ENCODE data around the gene MYL10. TPM values are rescaled to one million over a fixed set of nuclear protein-coding genes. Genes with fewer than 3 reads are reported as not detected.
A peak's percentile ranks its signal among the peaks of the same experiment; 100 is the strongest.
"Not testable (repeated sequence)": the region's sequence is repeated elsewhere in the genome, so short reads cannot be mapped to it uniquely, and the experiment has no call there.

The MYL10 gene
- total RNA-seq, 1 experiment from 2014 or later: not detected

DNA sequence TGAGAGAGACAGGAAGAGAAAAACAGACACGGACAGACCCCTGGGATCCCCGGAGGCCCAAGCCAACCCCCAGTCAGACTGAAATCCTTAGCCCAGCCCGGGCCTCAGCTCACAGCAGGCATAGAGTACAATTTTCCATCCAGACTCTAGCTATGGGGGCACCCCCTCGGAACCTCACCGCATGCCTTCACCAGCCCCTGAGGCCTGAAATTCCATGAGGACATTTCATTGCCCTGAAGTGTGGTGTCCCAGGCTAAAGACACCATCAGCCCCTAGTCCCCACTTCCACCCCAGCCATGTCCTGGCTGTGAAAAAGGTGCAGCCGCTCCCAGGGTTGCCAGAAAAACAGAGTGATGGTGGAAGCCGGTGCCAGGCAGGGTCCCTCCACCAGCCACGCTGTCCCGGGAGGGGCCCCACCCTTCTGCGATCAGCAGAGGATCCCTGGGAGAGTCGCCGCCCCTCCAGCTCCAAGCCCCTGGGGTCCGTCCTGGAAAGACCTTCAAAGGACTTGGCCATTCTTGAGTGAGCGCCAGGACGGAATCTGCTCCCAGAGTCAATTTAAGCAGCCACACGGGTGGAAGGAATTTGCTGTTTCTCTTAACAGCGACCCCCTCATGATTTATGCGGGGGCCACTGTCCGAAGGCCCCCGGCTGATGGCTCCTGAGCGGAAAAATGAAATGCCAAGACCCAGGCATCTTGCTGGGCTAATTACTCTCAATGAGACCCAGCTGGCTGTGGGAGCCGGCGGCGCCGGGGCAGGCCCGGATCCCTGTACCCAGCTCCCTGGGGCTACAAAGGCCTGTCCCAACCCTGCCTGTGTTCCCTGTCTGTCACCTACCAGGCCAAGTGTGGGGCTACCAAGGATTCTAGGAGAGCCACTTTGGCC, 23.2 kb downstream of the MYL10 start:
- in situ Hi-C loops (cut with HindIII; ENCODE audit: low pct_unique_long_range_greater_than_20kb, low sequenced_read_pairs): no loop called here
- DNase-seq (ENCODE audit: low read depth, low spot score): no peak

GRCh38 chr7:101604934-101605332, 24.2 kb downstream of the MYL10 start:
- DNase-seq (ENCODE audit: low read depth, low spot score); in situ Hi-C loops (cut with HindIII; ENCODE audit: low pct_unique_long_range_greater_than_20kb, low sequenced_read_pairs): not testable (repeated sequence)

DNA sequence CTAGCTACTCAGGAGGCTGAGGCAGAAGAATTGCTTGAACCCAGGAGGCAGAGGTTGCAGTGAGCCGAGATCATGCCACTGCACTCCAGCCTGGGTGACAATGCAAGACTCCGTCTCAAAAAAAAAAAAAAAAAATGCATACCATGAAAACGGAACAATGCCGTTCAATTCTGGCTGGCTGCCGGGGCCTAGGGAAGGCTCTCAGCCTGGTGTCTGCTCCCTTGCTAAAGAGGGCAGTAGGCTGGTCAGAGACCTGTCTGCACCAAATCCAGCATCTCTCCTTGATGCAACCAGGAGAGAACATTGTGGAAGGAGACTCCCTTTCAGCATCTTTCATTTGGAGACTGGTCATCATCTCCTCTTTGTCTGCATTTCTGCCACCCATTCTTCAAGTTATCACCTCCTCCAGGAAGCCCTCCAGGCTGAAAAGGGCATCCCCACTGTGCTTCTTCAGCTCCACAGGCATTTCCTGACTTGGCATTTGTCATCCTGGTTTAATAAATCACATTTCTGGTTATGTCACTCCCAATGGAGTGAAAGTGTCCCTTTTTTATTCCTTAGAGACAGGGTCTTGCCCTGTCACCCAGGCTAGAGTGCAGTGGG, 24.7 kb downstream of the MYL10 start:
- no peak for DNase-seq (ENCODE audit: low read depth, low spot score)
- in situ Hi-C loops (cut with HindIII; ENCODE audit: low pct_unique_long_range_greater_than_20kb, low sequenced_read_pairs): no loop called here

DNA sequence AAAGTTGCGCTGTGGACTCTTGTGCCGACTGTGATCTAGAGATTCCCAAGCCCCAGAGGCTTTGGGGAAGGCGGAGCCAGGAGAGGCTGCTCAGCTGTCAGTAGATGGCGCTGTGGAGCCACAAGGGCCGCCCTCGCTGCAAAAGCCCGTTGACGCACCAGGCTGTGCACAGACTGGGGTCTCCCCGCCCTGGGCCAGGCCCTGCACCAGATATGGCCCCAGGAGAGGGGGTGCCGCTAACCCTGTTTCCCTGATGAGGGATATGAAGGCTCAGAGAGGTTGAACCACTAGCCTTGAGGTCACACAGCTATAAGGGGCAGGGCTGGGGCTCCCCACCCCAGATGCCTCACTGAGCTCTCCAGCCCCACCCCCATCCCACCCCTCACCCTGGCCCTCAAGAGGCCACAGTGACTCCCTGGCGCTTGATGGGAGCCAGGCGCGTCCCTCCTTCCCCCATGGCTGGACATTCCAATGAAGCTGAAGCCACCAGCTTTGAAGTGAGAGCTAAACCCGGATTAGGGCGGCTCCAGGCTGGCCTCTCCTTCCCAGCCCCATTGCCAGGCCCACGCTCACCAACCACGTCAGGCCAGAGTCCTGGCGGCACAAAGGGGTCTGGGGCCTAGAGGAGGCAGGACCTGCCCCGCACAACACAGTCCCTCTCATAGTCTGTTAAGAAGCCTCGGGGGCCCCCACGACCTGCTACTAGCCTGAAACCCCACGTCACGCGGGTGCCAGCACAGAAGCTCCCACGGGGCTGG, 26.4 kb downstream of the MYL10 start:
- in situ Hi-C loops (cut with HindIII; ENCODE audit: low pct_unique_long_range_greater_than_20kb, low sequenced_read_pairs): no loop called here
- DNase-seq (ENCODE audit: low read depth, low spot score): peak; percentile 89

- DNase-seq (ENCODE audit: low read depth, low spot score): no peak
- in situ Hi-C loops (cut with HindIII; ENCODE audit: low pct_unique_long_range_greater_than_20kb, low sequenced_read_pairs): no loop called here
Observed at GRCh38 chr7:101602082-101602481, 27.0 kb downstream of the MYL10 start.

DNA sequence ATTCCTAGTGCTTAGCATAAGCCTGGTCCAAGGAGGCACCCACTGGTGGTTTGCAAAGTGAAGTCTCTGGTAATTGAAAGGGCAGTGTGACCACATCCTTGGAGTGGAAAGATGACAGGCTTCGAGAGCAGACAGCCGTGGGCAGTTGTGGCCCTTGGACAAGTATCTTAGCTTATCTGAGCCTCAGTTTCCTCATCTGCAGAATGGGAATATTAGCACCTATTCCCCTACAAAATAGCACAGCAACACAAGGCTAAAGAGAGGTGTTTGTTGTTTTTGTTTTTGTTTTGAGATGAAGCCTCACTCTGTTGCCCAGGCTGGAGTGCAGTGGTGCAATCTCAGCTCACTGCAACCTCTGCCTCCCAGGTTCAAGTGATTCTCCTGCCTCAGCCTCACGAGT, 29.3 kb downstream of the MYL10 start:
- DNase-seq (ENCODE audit: low read depth, low spot score): no peak
- in situ Hi-C loops (cut with HindIII; ENCODE audit: low pct_unique_long_range_greater_than_20kb, low sequenced_read_pairs): no loop called here

DNA sequence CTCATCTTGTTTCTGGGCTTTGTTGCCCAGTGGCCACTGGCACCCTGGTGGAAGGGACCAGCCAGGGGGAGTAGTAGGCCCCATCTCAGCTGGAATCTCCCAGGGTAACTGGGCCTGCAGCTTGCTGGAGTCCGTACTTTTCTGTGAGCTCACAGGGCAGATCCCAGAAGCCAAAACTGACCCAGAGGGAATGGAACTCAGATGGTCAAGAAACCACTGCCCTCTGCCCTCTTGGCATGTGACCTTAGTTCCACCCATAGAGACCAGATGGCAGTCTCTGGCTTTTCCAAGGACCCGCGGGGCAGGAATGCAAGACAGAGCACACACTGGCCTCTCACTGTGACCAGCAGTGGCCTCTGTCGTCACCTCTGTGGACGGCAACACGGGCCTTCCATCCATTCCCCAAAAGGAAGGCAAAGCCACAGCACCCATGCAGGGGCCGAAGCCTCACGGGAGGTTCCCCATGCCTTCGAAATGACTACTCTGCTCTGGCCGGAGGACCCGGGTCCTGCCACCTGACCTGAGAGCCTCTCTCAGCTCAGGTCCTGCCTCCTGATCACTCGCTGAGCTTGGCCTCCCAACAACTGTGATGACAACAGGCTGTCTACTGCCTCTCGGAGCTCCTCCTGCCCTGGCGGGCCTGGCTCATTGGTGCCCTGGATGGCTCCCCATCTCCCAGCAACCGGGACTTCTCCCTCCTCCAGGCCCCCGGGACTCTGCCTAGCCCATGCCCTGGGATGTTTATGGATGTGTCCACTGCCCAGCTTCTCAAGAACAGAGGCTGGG, 29.9 kb downstream of the MYL10 start:
- in situ Hi-C loops (cut with HindIII; ENCODE audit: low pct_unique_long_range_greater_than_20kb, low sequenced_read_pairs): no loop called here

DNA sequence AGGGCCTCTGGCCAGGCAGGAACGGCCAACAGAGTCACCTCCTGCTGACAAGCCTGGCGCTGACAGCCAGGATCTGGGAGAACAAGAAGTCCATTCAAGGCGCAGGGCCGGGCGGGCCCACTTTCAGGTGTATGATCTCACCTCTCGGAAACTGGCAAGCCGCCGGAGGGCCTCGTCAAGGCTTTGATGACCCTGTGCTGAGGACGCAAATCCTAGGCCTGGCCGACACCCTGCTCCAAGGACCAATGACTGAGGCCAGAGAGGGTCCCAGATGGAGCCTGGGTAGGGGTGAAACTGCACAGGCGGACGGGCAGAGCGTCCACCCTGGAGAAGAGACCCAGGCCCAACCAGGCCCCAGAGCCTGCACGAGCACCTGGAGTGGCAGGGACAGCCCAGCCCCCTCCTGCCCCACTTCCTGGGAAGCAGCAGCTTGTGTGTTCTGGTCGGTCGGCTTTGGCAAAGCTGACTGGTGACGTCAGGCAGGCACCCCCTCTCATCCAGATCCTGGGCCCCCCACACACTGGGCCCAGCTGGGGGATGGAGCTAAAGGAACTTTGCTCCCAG, 30.6 kb downstream of the MYL10 start:
- in situ Hi-C loops (cut with HindIII; ENCODE audit: low pct_unique_long_range_greater_than_20kb, low sequenced_read_pairs): no loop called here
- DNase-seq (ENCODE audit: low read depth, low spot score): no peak

More for the DNA sequence above, 29.9 kb downstream of the MYL10 start:
- no peak for DNase-seq (ENCODE audit: low read depth, low spot score)

DNA sequence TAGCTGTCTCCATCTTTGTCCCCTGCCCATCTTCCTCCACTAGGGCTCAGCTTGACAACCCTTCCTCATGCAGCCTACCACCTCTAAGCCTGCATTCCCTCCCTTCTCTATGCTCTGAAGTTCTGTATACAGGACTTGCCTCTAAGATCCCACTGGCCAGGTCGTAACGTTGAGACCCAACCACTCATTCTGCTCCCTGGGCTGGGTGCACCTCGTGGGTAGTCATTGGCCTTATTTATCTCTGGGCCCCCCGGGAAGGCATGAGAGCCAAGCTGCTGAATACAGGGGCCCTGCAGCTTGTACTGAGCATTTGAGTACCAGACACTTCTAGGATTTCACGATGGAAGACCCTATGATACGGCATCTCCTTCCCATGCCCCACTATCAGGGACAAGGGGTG, 31.2 kb downstream of the MYL10 start:
- no peak for DNase-seq (ENCODE audit: low read depth, low spot score)
- in situ Hi-C loops (cut with HindIII; ENCODE audit: low pct_unique_long_range_greater_than_20kb, low sequenced_read_pairs): no loop called here

GRCh38 chr7:101596898-101597297, 32.2 kb downstream of the MYL10 start:
- in situ Hi-C loops (cut with HindIII; ENCODE audit: low pct_unique_long_range_greater_than_20kb, low sequenced_read_pairs): no loop called here
- no peak for DNase-seq (ENCODE audit: low read depth, low spot score)

- in situ Hi-C loops (cut with HindIII; ENCODE audit: low pct_unique_long_range_greater_than_20kb, low sequenced_read_pairs): no loop called here
- no peak for DNase-seq (ENCODE audit: low read depth, low spot score)
Observed at GRCh38 chr7:101595766-101596537, 33.1 kb downstream of the MYL10 start.

GRCh38 chr7:101595246-101595645, 33.9 kb downstream of the MYL10 start:
- no peak for DNase-seq (ENCODE audit: low read depth, low spot score)
- in situ Hi-C loops (cut with HindIII; ENCODE audit: low pct_unique_long_range_greater_than_20kb, low sequenced_read_pairs): no loop called here

- DNase-seq (ENCODE audit: low read depth, low spot score): peak; percentile 74
- in situ Hi-C loops (cut with HindIII; ENCODE audit: low pct_unique_long_range_greater_than_20kb, low sequenced_read_pairs): no loop called here
Observed at GRCh38 chr7:101594790-101595189, 34.3 kb downstream of the MYL10 start.

- in situ Hi-C loops (cut with HindIII; ENCODE audit: low pct_unique_long_range_greater_than_20kb, low sequenced_read_pairs): no loop called here
Observed at GRCh38 chr7:101593556-101593955, 35.5 kb downstream of the MYL10 start.

DNA sequence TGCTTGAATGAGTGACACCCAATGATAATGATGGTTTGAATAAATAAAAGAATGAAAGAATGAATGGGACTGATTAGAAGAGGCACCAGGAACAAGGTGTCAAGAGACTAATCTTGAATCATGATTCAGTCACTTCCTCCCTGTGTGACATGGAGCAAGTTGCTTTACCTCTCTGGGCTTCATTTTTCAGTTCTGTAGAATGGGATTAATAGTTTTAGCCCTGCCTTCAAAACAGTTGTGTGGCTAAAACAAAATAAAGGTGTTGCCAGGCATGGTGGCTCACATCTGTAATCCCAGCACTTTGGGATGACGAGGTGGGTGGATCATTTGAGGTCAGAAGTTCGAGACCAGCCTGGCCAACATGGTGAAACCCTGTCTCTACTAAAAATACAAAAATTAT, 37.6 kb downstream of the MYL10 start:
- DNase-seq (ENCODE audit: low read depth, low spot score): no peak
- in situ Hi-C loops (cut with HindIII; ENCODE audit: low pct_unique_long_range_greater_than_20kb, low sequenced_read_pairs): no loop called here

More at GRCh38 chr7:101593556-101593955, 35.5 kb downstream of the MYL10 start:
- no peak for DNase-seq (ENCODE audit: low read depth, low spot score)

DNA sequence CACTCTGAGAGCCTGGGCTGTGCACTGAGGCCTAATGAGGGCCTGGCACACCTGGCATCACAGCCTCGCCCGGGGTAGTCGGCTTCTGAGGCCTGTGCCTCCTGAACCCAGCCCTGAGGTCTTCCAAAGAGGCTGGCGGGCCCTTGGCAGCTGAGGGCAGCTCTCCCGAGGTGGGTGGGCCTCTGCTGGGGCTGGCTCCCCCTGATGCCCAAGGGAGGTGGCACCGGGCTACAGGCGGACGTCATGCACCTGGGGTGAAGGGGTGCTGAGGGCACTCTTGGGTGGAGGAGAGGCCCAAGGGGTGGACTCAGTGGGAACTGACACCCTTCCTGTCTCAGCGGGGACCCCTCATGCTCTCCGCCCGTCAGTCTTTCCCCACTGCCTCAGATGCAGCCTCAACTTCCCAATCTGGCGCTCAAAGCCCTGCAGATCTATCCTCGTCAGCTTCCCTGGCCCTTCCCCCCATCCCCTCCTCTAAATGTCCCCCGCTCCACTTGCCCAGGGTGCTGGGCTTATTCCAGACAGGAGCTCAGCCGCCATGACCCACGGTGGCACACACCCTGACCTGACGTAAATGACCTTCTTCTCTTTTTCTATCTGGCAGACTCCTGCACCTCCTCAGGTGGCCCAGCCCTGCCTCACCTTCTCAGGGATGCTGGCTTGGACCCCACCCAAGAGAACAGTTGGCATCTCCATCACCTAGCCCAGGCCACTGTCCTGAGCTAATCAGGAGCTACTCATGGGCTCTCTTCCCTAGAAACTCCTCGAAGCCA, 38.2 kb downstream of the MYL10 start:
- in situ Hi-C loops (cut with HindIII; ENCODE audit: low pct_unique_long_range_greater_than_20kb, low sequenced_read_pairs): no loop called here
- no peak for DNase-seq (ENCODE audit: low read depth, low spot score)

All from SK-MEL-5 (cell line).